Measurements from ENCODE around the gene DNMT1. TPM values are rescaled to one million over a fixed set of nuclear protein-coding genes. Genes with fewer than 3 reads are reported as not detected.
"Not testable (repeated sequence)": the region's sequence is repeated elsewhere in the genome, so short reads cannot be mapped to it uniquely, and the experiment has no call there.

DNMT1 gene
- total RNA-seq, 2 donors from 2014 or later = 163 to 189 TPM

- H3K9me3 Mint-ChIP-seq = no peaks in the 10 kb centered on the region
- Histone ChIP-seq H3K9me3 (ENCODE audit: control insufficient read depth, low read length) (no peaks in the 10 kb centered on the region), H3K4me3 (ENCODE audit: low read length) (no peak overlapping the region), H3K36me3 (ENCODE audit: control insufficient read depth, insufficient read depth, low read length) (no peaks in the 10 kb centered on the region), H3K4me1 (ENCODE audit: control insufficient read depth, insufficient read depth, low read length) (no peaks in the 10 kb centered on the region), H3K9ac (ENCODE audit: extremely low read depth, low read length, poor library complexity, severe bottlenecking) (no peak overlapping the region), H3K27me3 (ENCODE audit: control insufficient read depth, insufficient read depth, low read length, poor library complexity, severe bottlenecking) (no peaks in the 10 kb centered on the region), H3K27ac (ENCODE audit: low read depth, low read length) (no peak overlapping the region)
- no peak overlapping the region for H3K4me3 Mint-ChIP-seq
- no peaks in the 10 kb centered on the region for H3K36me3 Mint-ChIP-seq (ENCODE audit: low read depth)
- no peak for TF ChIP-seq CTCF (conservative IDR thresholded peaks at IDR 0.05)
- WGBS, 2 experiments (ENCODE audit: insufficient coverage in 1 of 2, insufficient read length in 1 of 2) = 86 to 87% methylated on average over 6 to 12 of the region's 12 CpGs
- no peak for DNase-seq
- no peaks in the 10 kb centered on the region for H3K27me3 Mint-ChIP-seq (ENCODE audit: insufficient read depth)
- no peak overlapping the region for H3K27ac Mint-ChIP-seq
- peaks cover 5% of the 10 kb centered on the region for H3K4me1 Mint-ChIP-seq
These were observed 43.5 kb upstream of the DNMT1 start for GRCh38 chr19:10238172-10238783.

GRCh38 chr19:10237702-10238101, 42.9 kb upstream of the DNMT1 start:
- Mint-ChIP-seq H3K4me3 (no peak overlapping the region), H3K9me3 (no peaks in the 10 kb centered on the region), H3K4me1 (peaks cover 2% of the 10 kb centered on the region), H3K36me3 (ENCODE audit: low read depth) (no peaks in the 10 kb centered on the region), H3K27ac (no peak overlapping the region), H3K27me3 (ENCODE audit: insufficient read depth) (no peaks in the 10 kb centered on the region)
- no peak overlapping the region for H3K27ac ChIP-seq (ENCODE audit: low read depth, low read length)
- no peak overlapping the region for H3K4me3 ChIP-seq (ENCODE audit: low read length)
- H3K36me3 ChIP-seq (ENCODE audit: control insufficient read depth, insufficient read depth, low read length) = no peaks in the 10 kb centered on the region
- DNase-seq = no peak
- H3K4me1 ChIP-seq (ENCODE audit: control insufficient read depth, insufficient read depth, low read length) = no peaks in the 10 kb centered on the region
- 90% methylated on average over 6 of the region's 6 CpGs; no CpG with 5 or more reads in 1 of the 2 experiments for WGBS, 2 experiments (ENCODE audit: insufficient coverage in 1 of 2, insufficient read length in 1 of 2)
- no peak overlapping the region for H3K9ac ChIP-seq (ENCODE audit: extremely low read depth, low read length, poor library complexity, severe bottlenecking)
- H3K27me3 ChIP-seq (ENCODE audit: control insufficient read depth, insufficient read depth, low read length, poor library complexity, severe bottlenecking) = no peaks in the 10 kb centered on the region
- no peaks in the 10 kb centered on the region for H3K9me3 ChIP-seq (ENCODE audit: control insufficient read depth, low read length)
- TF ChIP-seq CTCF (conservative IDR thresholded peaks at IDR 0.05) = no peak

GRCh38 chr19:10235409-10235808, 40.7 kb upstream of the DNMT1 start:
- H3K36me3 ChIP-seq (ENCODE audit: control insufficient read depth, insufficient read depth, low read length); H3K27ac ChIP-seq (ENCODE audit: low read depth, low read length); H3K9me3 Mint-ChIP-seq; H3K36me3 Mint-ChIP-seq (ENCODE audit: low read depth); H3K4me3 Mint-ChIP-seq; H3K4me3 ChIP-seq (ENCODE audit: low read length); H3K9ac ChIP-seq (ENCODE audit: extremely low read depth, low read length, poor library complexity, severe bottlenecking); H3K4me1 Mint-ChIP-seq; H3K9me3 ChIP-seq (ENCODE audit: control insufficient read depth, low read length); H3K4me1 ChIP-seq (ENCODE audit: control insufficient read depth, insufficient read depth, low read length); H3K27ac Mint-ChIP-seq; H3K27me3 ChIP-seq (ENCODE audit: control insufficient read depth, insufficient read depth, low read length, poor library complexity, severe bottlenecking); DNase-seq; H3K27me3 Mint-ChIP-seq (ENCODE audit: insufficient read depth): not testable (repeated sequence)
- 95% methylated on average over 4 to 5 of the region's 7 CpGs for WGBS, 2 experiments (ENCODE audit: insufficient coverage in 1 of 2, insufficient read length in 1 of 2)

GRCh38 chr19:10235003-10235402, 40.2 kb upstream of the DNMT1 start:
- H3K4me3 ChIP-seq (ENCODE audit: low read length) = no peak overlapping the region
- no peaks in the 10 kb centered on the region for H3K9me3 ChIP-seq (ENCODE audit: control insufficient read depth, low read length)
- H3K9ac ChIP-seq (ENCODE audit: extremely low read depth, low read length, poor library complexity, severe bottlenecking) = no peak overlapping the region
- H3K36me3 ChIP-seq (ENCODE audit: control insufficient read depth, insufficient read depth, low read length) = no peaks in the 10 kb centered on the region
- Mint-ChIP-seq H3K27ac (no peak overlapping the region), H3K4me3 (no peak overlapping the region), H3K9me3 (no peaks in the 10 kb centered on the region), H3K36me3 (ENCODE audit: low read depth) (no peaks in the 10 kb centered on the region), H3K27me3 (ENCODE audit: insufficient read depth) (no peaks in the 10 kb centered on the region), H3K4me1 (peaks cover 2% of the 10 kb centered on the region)
- WGBS, 2 experiments (ENCODE audit: insufficient coverage in 1 of 2, insufficient read length in 1 of 2) = 70 to 73% methylated on average over 3 of the region's 4 CpGs
- no peak for TF ChIP-seq CTCF (conservative IDR thresholded peaks at IDR 0.05)
- H3K27ac ChIP-seq (ENCODE audit: low read depth, low read length) = no peak overlapping the region
- no peaks in the 10 kb centered on the region for H3K4me1 ChIP-seq (ENCODE audit: control insufficient read depth, insufficient read depth, low read length)
- H3K27me3 ChIP-seq (ENCODE audit: control insufficient read depth, insufficient read depth, low read length, poor library complexity, severe bottlenecking) = no peaks in the 10 kb centered on the region
- no peak for DNase-seq
